Mesothelial cell of epicardium (in vitro differentiated cells): Measurements from ENCODE around the gene RGS1. TPM values are rescaled to one million over a fixed set of nuclear protein-coding genes. Genes with fewer than 3 reads are reported as not detected.

Experiments used
- DNase-seq, 2 experiments: peaks; one replicate each; pipeline ENCODE4 v3.0.0; 2021; ENCODE audit warnings: low spot score in 2 of 2; ENCODE audit not compliant: unreplicated experiment in 2 of 2
- H3K27ac Mint-ChIP-seq: 2 replicates; pipeline ENCODE4 v1.8.0; 2021; ENCODE audit warnings: mixed read lengths
- H3K27me3 Mint-ChIP-seq: 2 replicates; pipeline ENCODE4 v1.8.0; 2021; ENCODE audit warnings: low read depth, mixed read lengths
- H3K36me3 Mint-ChIP-seq: 2 replicates; pipeline ENCODE4 v1.8.0; 2021; ENCODE audit warnings: mixed read lengths
- H3K4me1 Mint-ChIP-seq: 2 replicates; pipeline ENCODE4 v1.8.0; 2021; ENCODE audit warnings: mixed read lengths
- H3K4me3 Mint-ChIP-seq: 2 replicates; pipeline ENCODE4 v1.8.0; 2021; ENCODE audit warnings: mild to moderate bottlenecking, moderate library complexity, mixed read lengths
- H3K9me3 Mint-ChIP-seq: 2 replicates; pipeline ENCODE4 v1.8.0; 2021; ENCODE audit warnings: mixed read lengths
- CTCF ChIP-seq: fragments of 200-600 bp; sonication (generic); IDR thresholded peaks from one replicate; pipeline ENCODE4 v1.5.0; 2021; ENCODE audit warnings: antibody characterized with exemption; ENCODE audit not compliant: unreplicated experiment
- total RNA-seq: library from RNA; stranded (reverse); gene quantifications from 3 replicates; pipeline ENCODE4 v1.2.1, GENCODE V29; 2021

The RGS1 gene
- total RNA-seq, 1 donor from 2014 or later = 0.40 TPM

GRCh38 chr1:192600275-192600674, 24.7 kb downstream of the RGS1 start:
- H3K27ac Mint-ChIP-seq = no peak overlapping the region

GRCh38 chr1:192601143-192601542, 25.6 kb downstream of the RGS1 start:
- no peak overlapping the region for H3K4me3 Mint-ChIP-seq
- H3K4me1 Mint-ChIP-seq = no peaks in the 10 kb centered on the region
- no peaks in the 10 kb centered on the region for H3K9me3 Mint-ChIP-seq
- DNase-seq = no peak
- H3K36me3 Mint-ChIP-seq = no peaks in the 10 kb centered on the region
- no peaks in the 10 kb centered on the region for H3K27me3 Mint-ChIP-seq
- TF ChIP-seq CTCF = no peak
- H3K27ac Mint-ChIP-seq = no peak overlapping the region

More at GRCh38 chr1:192600275-192600674, 24.7 kb downstream of the RGS1 start:
- TF ChIP-seq CTCF = no peak
- no peaks in the 10 kb centered on the region for H3K9me3 Mint-ChIP-seq
- no peaks in the 10 kb centered on the region for H3K27me3 Mint-ChIP-seq
- H3K36me3 Mint-ChIP-seq = no peaks in the 10 kb centered on the region
- H3K4me3 Mint-ChIP-seq = no peak overlapping the region
- no peaks in the 10 kb centered on the region for H3K4me1 Mint-ChIP-seq
- no peak for DNase-seq

- H3K27me3 Mint-ChIP-seq = no peaks in the 10 kb centered on the region
- no peak for DNase-seq
- H3K36me3 Mint-ChIP-seq = no peaks in the 10 kb centered on the region
- H3K9me3 Mint-ChIP-seq = no peaks in the 10 kb centered on the region
- no peak overlapping the region for H3K27ac Mint-ChIP-seq
- H3K4me3 Mint-ChIP-seq = no peak overlapping the region
- H3K4me1 Mint-ChIP-seq = no peaks in the 10 kb centered on the region
- TF ChIP-seq CTCF = no peak
These were observed 26.0 kb downstream of the RGS1 start for GRCh38 chr1:192601567-192601966.

- TF ChIP-seq CTCF = no peak
- Mint-ChIP-seq H3K27ac (no peak overlapping the region), H3K36me3 (no peaks in the 10 kb centered on the region), H3K27me3 (no peaks in the 10 kb centered on the region), H3K4me1 (peaks cover under 1% of the 10 kb centered on the region), H3K4me3 (no peak overlapping the region), H3K9me3 (no peaks in the 10 kb centered on the region)
- no peak for DNase-seq
These were observed 27.2 kb downstream of the RGS1 start for GRCh38 chr1:192602757-192603156.

- H3K27me3 Mint-ChIP-seq = no peaks in the 10 kb centered on the region
- H3K27ac Mint-ChIP-seq = no peak overlapping the region
- no peaks in the 10 kb centered on the region for H3K36me3 Mint-ChIP-seq
These were observed 27.7 kb downstream of the RGS1 start for GRCh38 chr1:192603218-192603787.

More at GRCh38 chr1:192603218-192603787, 27.7 kb downstream of the RGS1 start:
- DNase-seq = no peak
- no peaks in the 10 kb centered on the region for H3K9me3 Mint-ChIP-seq
- H3K4me1 Mint-ChIP-seq = peaks cover 3% of the 10 kb centered on the region
- no peak for TF ChIP-seq CTCF
- H3K4me3 Mint-ChIP-seq = no peak overlapping the region
